Kidney (tissue), 14 donors: ENCODE measurements around the gene FARS2. TPM values are rescaled to one million over a fixed set of nuclear protein-coding genes. Genes with fewer than 3 reads are reported as not detected.

Experiments
- DNase-seq, 5 donors: peaks; one replicate each; pipeline ENCODE4 v3.0.0-alpha.2; 2013 to 2020
- FAIRE-seq: peaks from 2 replicates; lab custom pipeline; 2012; peaks lifted over from hg19 to GRCh38; lab: Jason Lieb, UNC
- H3K27ac ChIP-seq, 2 donors: one replicate each; pipeline ENCODE4 v1.7.0; 2013; ENCODE audit warnings: low read depth in 2 of 2, low read length in 2 of 2, inconsistent platforms in 1 of 2
- H3K27me3 ChIP-seq: one replicate; pipeline ENCODE4 v1.7.1; 2013; ENCODE audit warnings: low read length, inconsistent platforms; ENCODE audit not compliant: control insufficient read depth, insufficient read depth
- H3K36me3 ChIP-seq, 3 donors: one replicate each; pipeline versions ENCODE4 v1.7.0 to v1.7.1; 2013; ENCODE audit warnings: low read length in 3 of 3, control low read depth in 1 of 3, inconsistent platforms in 1 of 3; ENCODE audit not compliant: insufficient read depth in 3 of 3, control insufficient read depth in 2 of 3
- H3K4me1 ChIP-seq, 3 donors: one replicate each; pipeline versions ENCODE4 v1.7.0 to v1.7.1; 2013; ENCODE audit warnings: low read length in 3 of 3, inconsistent platforms in 1 of 3, low read depth in 1 of 3; ENCODE audit not compliant: control insufficient read depth in 2 of 3, insufficient read depth in 2 of 3
- H3K4me3 ChIP-seq, 3 donors: one replicate each; pipeline versions ENCODE4 v1.7.0 to v1.8.1; 2013; ENCODE audit warnings: low read length in 3 of 3, control low read depth in 1 of 3, inconsistent platforms in 1 of 3
- H3K9ac ChIP-seq, 3 donors: one replicate each; pipeline versions ENCODE4 v1.7.0 to v1.7.1; 2013; ENCODE audit warnings: low read length in 3 of 3, control low read depth in 1 of 3, inconsistent platforms in 1 of 3
- H3K9me3 ChIP-seq, 3 donors: one replicate each; pipeline versions ENCODE4 v1.7.0 to v1.7.1; 2013; ENCODE audit warnings: low read length in 3 of 3, control low read depth in 1 of 3, inconsistent platforms in 1 of 3; ENCODE audit not compliant: control insufficient read depth in 2 of 3, insufficient read depth in 1 of 3
- intact Hi-C: fragments of 100-400 bp; cut with DNase I; formaldehyde crosslinking; loops from one replicate; pipeline ENCODE4 v1.11.1; 2022
- polyA plus RNA-seq: library from polyadenylated mRNA; stranded (reverse); fragments of 350-450 nt; fragmentation: Illumina TruSeq; extraction: RNeasy Lipid Tissue Mini Kit (QIAGEN cat#74804); gene quantifications from one replicate; pipeline ENCODE4 v1.2.3, GENCODE V29; 2014; ENCODE audit warnings: low read depth, low replicate concordance; ENCODE audit not compliant: insufficient read depth
- total RNA-seq: library from RNA; stranded (reverse); fragmentation: NEBNext Ultra II Directional; extraction: Animal tissue kit (Norgen Biotek cat#: 25700); gene quantifications from one replicate; pipeline ENCODE4 v1.2.1, GENCODE V29; 2021
- TF ChIP-seq, protein P1 (sequence below): IDR thresholded peaks from 3 replicates; pipeline ENCODE4 v1.5.1; 2012; ENCODE audit warnings: mild to moderate bottlenecking, moderate library complexity, borderline replicate concordance; ENCODE audit not compliant: insufficient read depth; ENCODE audit errors: extremely low read depth
- donor health status: control.
- donor health status: control.
- donor health status: control.
- donor health status: control.
- donor health status: control.
- donor health status: DM: yes; HTN: yes; CAD: no.
- donor health status: Normal renal cell carcinoma (clear cell type).

Gene FARS2
- total and polyA plus RNA-seq, 2 donors from 2014 or later = 22.1 to 24.8 TPM

DNA sequence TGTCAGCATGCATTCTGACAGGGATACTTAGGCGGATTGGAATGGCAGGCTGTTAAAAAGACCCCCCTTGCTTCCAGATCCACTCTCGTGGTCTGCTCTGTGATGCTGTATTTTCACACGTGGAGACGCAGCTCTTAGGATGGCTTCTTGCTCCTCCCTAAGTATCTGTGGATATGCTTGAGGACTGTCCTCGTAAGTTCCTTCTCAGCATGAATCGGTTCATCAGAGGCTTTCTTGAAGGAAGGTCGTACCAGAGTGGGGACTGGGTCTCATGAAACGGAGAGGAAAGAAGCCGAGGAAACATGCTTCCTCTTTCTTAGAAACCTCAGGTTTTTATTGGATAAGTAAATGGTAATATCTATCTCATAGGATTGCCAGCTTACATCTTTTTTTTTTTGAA is 220.4 kb downstream of the FARS2 start:
- H3K9ac ChIP-seq = no peak overlapping the region
- no peak overlapping the region for H3K4me3 ChIP-seq
- no peaks in the 10 kb centered on the region for H3K9me3 ChIP-seq
- no peak for FAIRE-seq
- no peak for DNase-seq
- H3K27ac ChIP-seq = no peak overlapping the region
- peaks cover 0 to under 1% (median 0%) of the 10 kb centered on the region in 3 donors for H3K36me3 ChIP-seq
- H3K27me3 ChIP-seq = no peaks in the 10 kb centered on the region
- H3K4me1 ChIP-seq = no peaks in the 10 kb centered on the region
- TF ChIP-seq, protein P1, sequence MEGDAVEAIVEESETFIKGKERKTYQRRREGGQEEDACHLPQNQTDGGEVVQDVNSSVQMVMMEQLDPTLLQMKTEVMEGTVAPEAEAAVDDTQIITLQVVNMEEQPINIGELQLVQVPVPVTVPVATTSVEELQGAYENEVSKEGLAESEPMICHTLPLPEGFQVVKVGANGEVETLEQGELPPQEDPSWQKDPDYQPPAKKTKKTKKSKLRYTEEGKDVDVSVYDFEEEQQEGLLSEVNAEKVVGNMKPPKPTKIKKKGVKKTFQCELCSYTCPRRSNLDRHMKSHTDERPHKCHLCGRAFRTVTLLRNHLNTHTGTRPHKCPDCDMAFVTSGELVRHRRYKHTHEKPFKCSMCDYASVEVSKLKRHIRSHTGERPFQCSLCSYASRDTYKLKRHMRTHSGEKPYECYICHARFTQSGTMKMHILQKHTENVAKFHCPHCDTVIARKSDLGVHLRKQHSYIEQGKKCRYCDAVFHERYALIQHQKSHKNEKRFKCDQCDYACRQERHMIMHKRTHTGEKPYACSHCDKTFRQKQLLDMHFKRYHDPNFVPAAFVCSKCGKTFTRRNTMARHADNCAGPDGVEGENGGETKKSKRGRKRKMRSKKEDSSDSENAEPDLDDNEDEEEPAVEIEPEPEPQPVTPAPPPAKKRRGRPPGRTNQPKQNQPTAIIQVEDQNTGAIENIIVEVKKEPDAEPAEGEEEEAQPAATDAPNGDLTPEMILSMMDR = no peak
- intact Hi-C loops = no loop called here

DNA sequence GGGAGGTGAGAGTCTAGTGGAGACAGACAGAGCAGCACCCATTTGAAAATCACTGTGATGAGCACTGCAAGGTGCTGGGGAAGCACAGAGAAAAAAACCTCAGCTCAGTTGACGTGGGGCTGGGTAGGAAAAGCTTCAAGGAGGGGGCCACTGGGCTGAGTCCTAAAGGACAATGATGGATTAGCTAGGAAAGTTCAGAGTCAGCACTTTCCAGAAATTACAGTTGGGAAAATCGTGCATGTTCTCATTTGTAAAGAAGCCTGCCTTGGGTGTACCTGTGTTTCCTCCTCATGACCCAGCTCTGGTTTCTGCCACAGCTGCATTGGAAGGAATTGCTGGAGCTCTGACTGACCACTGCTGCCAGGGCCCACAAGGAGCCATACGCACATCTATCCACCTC is 221.3 kb downstream of the FARS2 start:
- intact Hi-C loops = no loop called here

GRCh38 chr6:5484692-5485091 is 223.4 kb downstream of the FARS2 start:
- no peak for FAIRE-seq
- Histone ChIP-seq H3K27ac (no peak overlapping the region), H3K36me3 (peaks cover 0 to 2% (median 0%) of the 10 kb centered on the region in 3 donors), H3K9ac (no peak overlapping the region), H3K9me3 (no peaks in the 10 kb centered on the region), H3K4me3 (no peak overlapping the region), H3K4me1 (no peaks in the 10 kb centered on the region), H3K27me3 (no peaks in the 10 kb centered on the region)
- intact Hi-C loops = no loop called here
- no peak for DNase-seq
- TF ChIP-seq, protein P1 = no peak

More for the DNA sequence above, 221.3 kb downstream of the FARS2 start:
- Histone ChIP-seq H3K27ac (no peak overlapping the region), H3K4me3 (no peak overlapping the region), H3K27me3 (no peaks in the 10 kb centered on the region), H3K9ac (no peak overlapping the region), H3K36me3 (peaks cover 0 to 2% (median 0%) of the 10 kb centered on the region in 3 donors), H3K4me1 (no peaks in the 10 kb centered on the region), H3K9me3 (no peaks in the 10 kb centered on the region)
- DNase-seq (no peak), FAIRE-seq (no peak)
- TF ChIP-seq, protein P1 = no peak

- no peaks in the 10 kb centered on the region for H3K9me3 ChIP-seq
- H3K4me3 ChIP-seq = no peak overlapping the region
- H3K36me3 ChIP-seq = peaks cover 0 to 2% (median 0%) of the 10 kb centered on the region in 3 donors
- H3K27me3 ChIP-seq = no peaks in the 10 kb centered on the region
- H3K4me1 ChIP-seq = no peaks in the 10 kb centered on the region
- TF ChIP-seq, protein P1 = no peak
- DNase-seq (no peak), FAIRE-seq (no peak)
- intact Hi-C loops = no loop called here
- no peak overlapping the region for H3K9ac ChIP-seq
- no peak overlapping the region for H3K27ac ChIP-seq
Measured at GRCh38 chr6:5486214-5486613, 224.9 kb downstream of the FARS2 start.
